ENCODE data around the gene NID2. TPM values are rescaled to one million over a fixed set of nuclear protein-coding genes. Genes with fewer than 3 reads are reported as not detected.
A peak's percentile ranks its signal among the peaks of the same experiment; 100 is the strongest.

The NID2 gene
- total and polyA plus RNA-seq, 7 experiments from 2014 or later: 0.35 to 0.94 (median 0.42) TPM; not detected in 4

DNA sequence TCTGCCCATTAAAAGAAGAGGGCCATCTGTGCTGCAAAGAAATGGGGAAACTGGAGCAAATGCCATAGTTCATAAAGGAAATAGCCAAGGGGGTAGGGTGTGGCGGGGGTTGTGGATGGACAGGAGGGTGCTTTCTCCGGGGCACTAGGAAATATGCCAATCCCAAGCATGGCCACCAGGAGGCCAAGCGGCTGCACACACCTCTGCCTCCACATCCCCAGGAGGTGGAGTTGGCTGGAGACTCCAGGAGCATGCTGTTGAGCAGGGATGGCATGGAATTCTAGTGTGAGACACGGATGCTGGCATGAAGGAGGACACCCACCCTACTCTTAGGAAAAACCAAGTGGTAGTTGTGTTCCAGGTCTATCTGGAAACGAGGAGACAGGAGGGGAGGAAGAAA, 25.2 kb downstream of the NID2 start:
- POLR2A ChIA-PET: no interaction called here
- Mint-ChIP-seq H3K27me3 (peaks cover 0 to 23% (median 0%) of the 10 kb centered on the region in 5 donors), H3K9me3 (no peaks in the 10 kb centered on the region), H3K4me3 (no peak overlapping the region), H3K27ac (no peak overlapping the region), H3K36me3 (no peaks in the 10 kb centered on the region), H3K4me1 (peaks cover 0 to 4% (median 0%) of the 10 kb centered on the region in 7 donors)
- Histone ChIP-seq H3K4me3 (ENCODE audit: low read length) (no peak overlapping the region), H3K36me3 (ENCODE audit: control insufficient read depth in 2 of 3, insufficient read depth in 3 of 3, low read length in 3 of 3) (no peaks in the 10 kb centered on the region), H3K27me3 (ENCODE audit: control insufficient read depth in 2 of 2, insufficient read depth in 2 of 2, low read length in 2 of 2) (no peaks in the 10 kb centered on the region), H3K27ac (ENCODE audit: low read depth, low read length) (no peak overlapping the region), H3K4me1 (ENCODE audit: control insufficient read depth in 2 of 2, insufficient read depth in 2 of 2, low read length in 2 of 2) (no peaks in the 10 kb centered on the region), H3K9me3 (ENCODE audit: control insufficient read depth in 2 of 3, low read length in 3 of 3) (no peaks in the 10 kb centered on the region)
- ATAC-seq (peak; percentile 63), DNase-seq (no peak)
- intact Hi-C loops (cut with micrococcal nuclease): no loop called here
- CTCF ChIA-PET: no interaction called here

DNA sequence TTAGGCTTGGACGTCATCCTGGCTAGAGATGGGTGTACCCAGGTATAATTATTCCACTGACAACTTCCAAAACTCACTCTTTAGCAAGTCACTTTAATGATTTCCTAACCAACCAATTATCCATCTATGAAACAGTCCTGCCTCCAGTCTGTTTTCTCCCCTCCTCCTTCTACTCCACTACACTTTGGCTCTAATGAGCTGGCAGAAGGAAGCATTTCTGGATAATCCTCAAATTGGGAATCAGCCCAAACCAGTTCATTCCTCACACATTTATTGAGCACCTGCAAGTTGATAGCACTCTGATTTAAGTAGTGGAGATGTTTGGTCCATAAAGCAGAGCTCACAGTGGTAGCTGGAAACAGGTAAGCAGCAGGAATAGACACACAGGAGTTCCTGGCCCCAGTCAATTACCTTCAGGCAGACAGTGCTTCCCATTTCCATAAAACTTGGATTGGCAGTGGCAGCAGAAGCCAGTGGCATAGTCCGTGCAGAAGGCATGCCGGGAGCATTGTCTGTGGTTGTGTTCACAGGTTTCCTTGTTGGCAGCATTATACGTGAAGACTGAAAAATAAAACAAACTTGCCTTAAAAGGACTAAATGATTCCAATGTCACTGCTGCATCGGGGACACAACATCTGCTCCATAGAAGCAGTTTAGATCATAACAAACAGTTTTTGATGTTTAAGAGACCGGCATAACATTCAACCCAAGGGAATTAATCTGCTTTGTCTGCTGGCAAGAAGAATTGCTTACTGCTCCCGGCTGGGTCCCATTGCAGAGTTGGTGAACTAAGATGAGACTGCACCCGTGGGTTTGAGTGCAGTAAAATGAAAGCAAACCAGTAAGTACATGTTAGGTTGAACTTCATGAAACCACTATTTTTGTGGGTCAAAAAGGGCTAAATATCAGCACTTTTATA, 26.2 kb downstream of the NID2 start:
- ATAC-seq: no peak
- Mint-ChIP-seq H3K4me1 (peaks cover 0 to 4% (median 0%) of the 10 kb centered on the region in 7 donors), H3K4me3 (no peak overlapping the region), H3K9me3 (peaks cover 0 to 1% (median 0%) of the 10 kb centered on the region in 11 donors), H3K36me3 (no peaks in the 10 kb centered on the region), H3K27ac (no peak overlapping the region), H3K27me3 (peaks cover 0 to 31% (median 5%) of the 10 kb centered on the region in 5 donors)
- DNase-seq: no peak
- ChIA-PET POLR2A (no interaction called here), CTCF (no interaction called here)
- H3K4me1 ChIP-seq (ENCODE audit: control insufficient read depth in 2 of 2, insufficient read depth in 2 of 2, low read length in 2 of 2): no peaks in the 10 kb centered on the region
- H3K36me3 ChIP-seq (ENCODE audit: control insufficient read depth in 2 of 3, insufficient read depth in 3 of 3, low read length in 3 of 3): no peaks in the 10 kb centered on the region
- no peaks in the 10 kb centered on the region for H3K27me3 ChIP-seq (ENCODE audit: control insufficient read depth in 2 of 2, insufficient read depth in 2 of 2, low read length in 2 of 2)
- no peaks in the 10 kb centered on the region for H3K9me3 ChIP-seq (ENCODE audit: control insufficient read depth in 2 of 3, low read length in 3 of 3)
- no peak overlapping the region for H3K27ac ChIP-seq (ENCODE audit: low read depth, low read length)
- H3K4me3 ChIP-seq (ENCODE audit: low read length): no peak overlapping the region
- intact Hi-C loops (cut with micrococcal nuclease): no loop called here

DNA sequence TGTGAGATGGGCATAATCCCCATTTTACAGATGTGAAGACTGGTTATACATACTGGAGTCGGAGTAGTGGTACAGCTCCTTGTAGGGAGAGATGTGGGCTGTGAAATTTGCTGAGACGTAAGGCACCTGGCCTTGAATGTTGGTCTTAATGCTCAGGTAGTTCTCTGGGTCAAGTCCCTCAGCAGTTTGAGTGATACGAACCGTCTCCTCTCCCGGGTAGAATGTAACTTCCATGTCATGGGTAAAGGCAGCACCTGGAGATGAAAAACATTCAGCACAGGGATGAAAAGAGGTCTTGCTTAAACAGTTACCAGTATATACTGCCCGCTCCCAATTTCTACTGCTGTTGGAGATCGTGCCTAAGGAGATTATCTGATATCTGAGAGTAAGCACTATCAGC, 28.3 kb downstream of the NID2 start:
- intact Hi-C loops (cut with micrococcal nuclease): no loop called here
- no peak overlapping the region for H3K4me3 ChIP-seq (ENCODE audit: low read length)
- no peaks in the 10 kb centered on the region for H3K4me1 ChIP-seq (ENCODE audit: control insufficient read depth in 2 of 2, insufficient read depth in 2 of 2, low read length in 2 of 2)
- H3K9me3 Mint-ChIP-seq: peaks cover 0 to 4% (median 0%) of the 10 kb centered on the region in 11 donors
- ChIA-PET CTCF (no interaction called here), POLR2A (no interaction called here)
- peaks cover 0 to 6% (median 0%) of the 10 kb centered on the region in 7 donors for H3K4me1 Mint-ChIP-seq
- no peaks in the 10 kb centered on the region for H3K36me3 ChIP-seq (ENCODE audit: control insufficient read depth in 2 of 3, insufficient read depth in 3 of 3, low read length in 3 of 3)
- no peak overlapping the region for H3K4me3 Mint-ChIP-seq
- no peak overlapping the region for H3K27ac ChIP-seq (ENCODE audit: low read depth, low read length)
- H3K27me3 ChIP-seq (ENCODE audit: control insufficient read depth in 2 of 2, insufficient read depth in 2 of 2, low read length in 2 of 2): no peaks in the 10 kb centered on the region
- peaks cover 0 to 4% (median 0%) of the 10 kb centered on the region in 5 donors for H3K36me3 Mint-ChIP-seq
- no peaks in the 10 kb centered on the region for H3K9me3 ChIP-seq (ENCODE audit: control insufficient read depth in 2 of 3, low read length in 3 of 3)
- H3K27ac Mint-ChIP-seq: no peak overlapping the region
- peaks cover 0 to 33% (median 15%) of the 10 kb centered on the region in 5 donors for H3K27me3 Mint-ChIP-seq
- no peak for ATAC-seq
- no peak for DNase-seq

DNA sequence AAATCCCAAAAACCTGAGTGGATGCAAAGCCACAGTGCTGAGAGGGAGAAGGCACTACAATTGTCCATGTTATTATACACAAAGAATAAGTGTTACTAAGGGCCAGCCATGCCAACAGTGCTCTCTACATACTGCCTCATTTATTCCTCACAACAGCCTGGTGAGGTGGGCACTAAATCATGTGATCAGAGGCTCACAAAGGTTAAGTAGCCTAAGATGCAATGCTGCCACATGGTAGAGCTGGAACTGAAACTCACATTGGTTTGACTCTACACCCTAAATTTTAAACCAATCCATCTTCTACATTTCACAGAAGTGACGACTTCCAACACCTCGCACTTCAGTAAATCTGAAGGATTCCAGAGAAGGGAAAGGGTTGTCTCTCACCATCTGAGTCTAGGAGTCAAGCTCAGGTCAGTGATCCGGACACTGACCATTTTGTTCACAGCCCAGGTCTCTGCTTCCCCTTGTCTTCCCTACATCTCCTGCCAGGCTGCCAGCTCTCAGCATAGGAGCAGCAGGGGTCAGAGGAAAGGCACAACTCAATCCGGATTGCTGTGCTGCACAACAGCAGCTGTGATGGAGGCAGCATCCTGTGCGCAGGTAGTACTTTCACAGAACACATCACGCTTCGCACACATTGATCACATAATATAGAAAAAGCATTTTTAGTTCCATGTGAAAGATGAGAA, 29.6 kb downstream of the NID2 start:
- peaks cover 0 to 4% (median 0%) of the 10 kb centered on the region in 11 donors for H3K9me3 Mint-ChIP-seq
- peaks cover 0 to 4% (median 0%) of the 10 kb centered on the region in 5 donors for H3K36me3 Mint-ChIP-seq
- no peak overlapping the region for H3K27ac Mint-ChIP-seq
- ATAC-seq (no peak), DNase-seq (no peak)
- Histone ChIP-seq H3K27me3 (ENCODE audit: control insufficient read depth in 2 of 2, insufficient read depth in 2 of 2, low read length in 2 of 2) (no peaks in the 10 kb centered on the region), H3K27ac (ENCODE audit: low read depth, low read length) (no peak overlapping the region), H3K36me3 (ENCODE audit: control insufficient read depth in 2 of 3, insufficient read depth in 3 of 3, low read length in 3 of 3) (no peaks in the 10 kb centered on the region), H3K4me1 (ENCODE audit: control insufficient read depth in 2 of 2, insufficient read depth in 2 of 2, low read length in 2 of 2) (no peaks in the 10 kb centered on the region), H3K9me3 (ENCODE audit: control insufficient read depth in 2 of 3, low read length in 3 of 3) (no peaks in the 10 kb centered on the region), H3K4me3 (ENCODE audit: low read length) (no peak overlapping the region)
- H3K4me3 Mint-ChIP-seq: no peak overlapping the region
- intact Hi-C loops (cut with micrococcal nuclease): no loop called here
- H3K27me3 Mint-ChIP-seq: peaks cover 2 to 33% (median 15%) of the 10 kb centered on the region in 5 donors
- peaks cover 0 to 6% (median 0%) of the 10 kb centered on the region in 7 donors for H3K4me1 Mint-ChIP-seq
- ChIA-PET CTCF (no interaction called here), POLR2A (no interaction called here)

DNA sequence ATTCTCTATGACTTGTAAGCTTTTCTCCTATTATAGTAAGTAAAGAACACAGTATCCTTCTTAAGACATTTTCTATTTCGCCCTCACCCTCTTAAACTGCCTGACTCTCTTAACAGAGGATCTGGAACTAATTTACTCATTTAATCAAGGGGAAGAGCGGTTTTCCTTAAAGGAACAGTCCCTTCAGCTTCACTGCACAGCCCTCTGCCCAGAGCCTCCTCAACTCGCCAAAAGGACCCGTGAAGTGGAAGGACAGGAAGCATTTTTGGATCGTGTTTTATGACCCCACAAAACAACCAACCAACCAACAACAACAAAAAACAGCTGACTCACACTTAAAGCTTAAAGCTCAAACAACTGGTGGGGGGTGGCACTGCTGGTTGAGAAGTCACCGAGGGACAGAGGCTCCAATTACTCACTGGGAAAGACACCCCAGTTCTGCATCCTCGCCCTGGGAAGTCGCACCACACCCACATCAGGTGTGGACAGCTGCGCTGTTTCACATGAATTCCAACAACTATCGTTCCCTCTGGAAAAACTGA, 35.7 kb downstream of the NID2 start:
- no peak for ATAC-seq
- no peak overlapping the region for H3K27ac ChIP-seq (ENCODE audit: low read depth, low read length)
- Mint-ChIP-seq H3K27me3 (peaks cover 4 to 16% (median 15%) of the 10 kb centered on the region in 5 donors), H3K36me3 (peaks cover 0 to 4% (median 0%) of the 10 kb centered on the region in 5 donors), H3K9me3 (peaks cover 0 to 5% (median 0%) of the 10 kb centered on the region in 11 donors), H3K27ac (no peak overlapping the region), H3K4me1 (peaks cover 0 to 2% (median 0%) of the 10 kb centered on the region in 7 donors), H3K4me3 (no peak overlapping the region)
- DNase-seq: no peak
- no peaks in the 10 kb centered on the region for H3K4me1 ChIP-seq (ENCODE audit: control insufficient read depth in 2 of 2, insufficient read depth in 2 of 2, low read length in 2 of 2)
- no peaks in the 10 kb centered on the region for H3K9me3 ChIP-seq (ENCODE audit: control insufficient read depth in 2 of 3, low read length in 3 of 3)
- intact Hi-C loops (cut with micrococcal nuclease): no loop called here
- no peak overlapping the region for H3K4me3 ChIP-seq (ENCODE audit: low read length)
- ChIA-PET POLR2A (no interaction called here), CTCF (interaction anchor here (0.6 kb wide), 1 partner anchor 254 kb away, joined by 3 read pairs; no protein-coding TSS in a partner anchor)
- H3K36me3 ChIP-seq (ENCODE audit: control insufficient read depth in 2 of 3, insufficient read depth in 3 of 3, low read length in 3 of 3): no peaks in the 10 kb centered on the region
- no peaks in the 10 kb centered on the region for H3K27me3 ChIP-seq (ENCODE audit: control insufficient read depth in 2 of 2, insufficient read depth in 2 of 2, low read length in 2 of 2)

DNA sequence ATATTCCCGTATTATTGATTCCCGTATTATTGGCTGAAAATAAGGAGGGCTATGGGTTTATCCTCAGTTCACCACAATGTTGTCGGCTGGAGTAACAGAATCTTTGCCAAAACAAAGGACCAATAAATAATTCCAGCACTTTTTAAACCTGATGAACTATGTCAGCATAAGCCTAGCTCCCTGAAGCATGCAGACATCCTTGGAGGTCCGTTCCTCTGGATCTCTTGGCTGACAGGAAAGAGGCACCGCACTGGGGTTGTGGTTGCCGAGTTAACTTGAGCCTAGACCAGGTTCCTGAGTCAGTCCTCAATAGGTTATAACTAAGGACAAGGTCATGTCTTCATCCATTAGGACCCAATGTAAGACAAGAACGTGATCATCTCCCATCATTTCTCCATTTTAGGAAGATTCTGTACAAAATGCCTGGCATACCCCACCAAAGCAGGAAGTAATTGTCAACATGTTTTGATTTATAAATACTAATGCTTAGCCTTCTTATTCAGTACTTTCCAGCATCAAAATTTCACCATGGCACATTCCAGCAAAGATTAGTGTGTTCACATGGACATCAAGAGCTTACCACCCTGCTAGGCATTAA, 36.6 kb downstream of the NID2 start:
- Mint-ChIP-seq H3K27ac (no peak overlapping the region), H3K4me3 (no peak overlapping the region), H3K9me3 (peaks cover 0 to 5% (median 0%) of the 10 kb centered on the region in 11 donors), H3K36me3 (peaks cover 0 to 4% (median 0%) of the 10 kb centered on the region in 5 donors), H3K27me3 (peaks cover 4 to 16% (median 10%) of the 10 kb centered on the region in 5 donors), H3K4me1 (peaks cover 0 to 2% (median 0%) of the 10 kb centered on the region in 7 donors)
- Histone ChIP-seq H3K4me1 (ENCODE audit: control insufficient read depth in 2 of 2, insufficient read depth in 2 of 2, low read length in 2 of 2) (no peaks in the 10 kb centered on the region), H3K36me3 (ENCODE audit: control insufficient read depth in 2 of 3, insufficient read depth in 3 of 3, low read length in 3 of 3) (no peaks in the 10 kb centered on the region), H3K9me3 (ENCODE audit: control insufficient read depth in 2 of 3, low read length in 3 of 3) (no peaks in the 10 kb centered on the region), H3K4me3 (ENCODE audit: low read length) (no peak overlapping the region), H3K27me3 (ENCODE audit: control insufficient read depth in 2 of 2, insufficient read depth in 2 of 2, low read length in 2 of 2) (no peaks in the 10 kb centered on the region), H3K27ac (ENCODE audit: low read depth, low read length) (no peak overlapping the region)
- no peak for DNase-seq
- CTCF ChIA-PET: no interaction called here
- ATAC-seq: no peak
- intact Hi-C loops (cut with micrococcal nuclease): no loop called here
- POLR2A ChIA-PET: no interaction called here
